ENCODE measurements around the gene WWC2. TPM values are rescaled to one million over a fixed set of nuclear protein-coding genes. Genes with fewer than 3 reads are reported as not detected.
"Not testable (repeated sequence)": the region's sequence is repeated elsewhere in the genome, so short reads cannot be mapped to it uniquely, and the experiment has no call there.

Gene WWC2
- total and polyA plus RNA-seq, 2 experiments from 2014 or later, result 19.3 to 24.7 TPM

GRCh38 chr4:183192571-183192970 is 93.5 kb downstream of the WWC2 start:
- Histone ChIP-seq H3K4me2 (no peak overlapping the region), H3K79me2 (peaks cover 28% of the 10 kb centered on the region), H3K4me1 (ENCODE audit: insufficient read depth) (no peaks in the 10 kb centered on the region), H3K9me2 (replicated peaks; ENCODE audit: insufficient read depth) (no peaks in the 10 kb centered on the region), H3K27me3 (no peaks in the 10 kb centered on the region), H3K36me3 (replicated peaks; ENCODE audit: insufficient read depth, low read depth) (no peaks in the 10 kb centered on the region), H3K4me3 (no peak overlapping the region), H4K20me1 (ENCODE audit: insufficient read depth, poor library complexity, severe bottlenecking) (no peaks in the 10 kb centered on the region), H2AFZ (no peak overlapping the region), H3K9me3 (ENCODE audit: low read depth) (no peaks in the 10 kb centered on the region), H3K27ac (no peak overlapping the region)
- WGBS (ENCODE audit: low lambda C conversion rate, missing lambda C conversion rate), result 93% methylated on average over 2 of the region's 2 CpGs
- TF ChIP-seq CTCF (IDR thresholded peaks at IDR 0.05; ENCODE audit: poor library complexity) (no peak), EZH2 (IDR thresholded peaks at IDR 0.05; ENCODE audit: borderline replicate concordance) (no peak), EZH2phosphoT487 (IDR thresholded peaks at IDR 0.05; ENCODE audit: low read depth, severe bottlenecking, unreplicated experiment) (no peak)
- no peak for DNase-seq (ENCODE audit: low spot score)

GRCh38 chr4:183193730-183194338 is 94.8 kb downstream of the WWC2 start:
- not testable (repeated sequence) for H3K4me1 ChIP-seq (ENCODE audit: insufficient read depth); H3K27me3 ChIP-seq; H3K9me3 ChIP-seq (ENCODE audit: low read depth); H3K4me2 ChIP-seq; H3K27ac ChIP-seq; H3K36me3 ChIP-seq (replicated peaks; ENCODE audit: insufficient read depth, low read depth); DNase-seq (ENCODE audit: low spot score); H3K4me3 ChIP-seq; H4K20me1 ChIP-seq (ENCODE audit: insufficient read depth, poor library complexity, severe bottlenecking); H2AFZ ChIP-seq; H3K9me2 ChIP-seq (replicated peaks; ENCODE audit: insufficient read depth)
- H3K79me2 ChIP-seq, result peaks cover 28% of the 10 kb centered on the region
- 80% methylated on average over 6 of the region's 6 CpGs for WGBS (ENCODE audit: low lambda C conversion rate, missing lambda C conversion rate)

- no peak overlapping the region for H2AFZ ChIP-seq
- H3K4me1 ChIP-seq (ENCODE audit: insufficient read depth), result no peaks in the 10 kb centered on the region
- TF ChIP-seq CTCF (IDR thresholded peaks at IDR 0.05; ENCODE audit: poor library complexity) (no peak), EZH2 (IDR thresholded peaks at IDR 0.05; ENCODE audit: borderline replicate concordance) (no peak)
- H3K27ac ChIP-seq, result no peak overlapping the region
- peaks cover 22% of the 10 kb centered on the region for H3K79me2 ChIP-seq
- WGBS (ENCODE audit: low lambda C conversion rate, missing lambda C conversion rate), result 97% methylated on average over 3 of the region's 3 CpGs
- H3K4me2 ChIP-seq, result no peak overlapping the region
- H3K9me2 ChIP-seq (replicated peaks; ENCODE audit: insufficient read depth), result no peaks in the 10 kb centered on the region
- no peaks in the 10 kb centered on the region for H3K36me3 ChIP-seq (replicated peaks; ENCODE audit: insufficient read depth, low read depth)
- no peaks in the 10 kb centered on the region for H3K9me3 ChIP-seq (ENCODE audit: low read depth)
- H4K20me1 ChIP-seq (ENCODE audit: insufficient read depth, poor library complexity, severe bottlenecking), result no peaks in the 10 kb centered on the region
- H3K4me3 ChIP-seq, result no peak overlapping the region
- no peak for DNase-seq (ENCODE audit: low spot score)
- no peaks in the 10 kb centered on the region for H3K27me3 ChIP-seq
Observed at GRCh38 chr4:183195534-183195933, 96.5 kb downstream of the WWC2 start.

GRCh38 chr4:183197140-183197539 is 98.1 kb downstream of the WWC2 start:
- whole genome bisulfite sequencing (ENCODE audit: low lambda C conversion rate, missing lambda C conversion rate), result 75% methylated on average over 3 of the region's 3 CpGs
- Histone ChIP-seq H3K27me3 (no peaks in the 10 kb centered on the region), H3K9me3 (ENCODE audit: low read depth) (no peaks in the 10 kb centered on the region), H3K9me2 (replicated peaks; ENCODE audit: insufficient read depth) (no peaks in the 10 kb centered on the region), H3K36me3 (replicated peaks; ENCODE audit: insufficient read depth, low read depth) (no peaks in the 10 kb centered on the region), H3K4me3 (no peak overlapping the region), H3K4me1 (ENCODE audit: insufficient read depth) (no peaks in the 10 kb centered on the region), H3K27ac (no peak overlapping the region), H3K4me2 (no peak overlapping the region), H2AFZ (no peak overlapping the region), H3K79me2 (peaks cover 15% of the 10 kb centered on the region), H4K20me1 (ENCODE audit: insufficient read depth, poor library complexity, severe bottlenecking) (no peaks in the 10 kb centered on the region)
- no peak for TF ChIP-seq CTCF (IDR thresholded peaks at IDR 0.05; ENCODE audit: poor library complexity)
- no peak for TF ChIP-seq EZH2phosphoT487 (IDR thresholded peaks at IDR 0.05; ENCODE audit: low read depth, severe bottlenecking, unreplicated experiment)
- TF ChIP-seq EZH2 (IDR thresholded peaks at IDR 0.05; ENCODE audit: borderline replicate concordance), result no peak
- DNase-seq (ENCODE audit: low spot score), result no peak
